Measurements from ENCODE around the gene NRK. TPM values are rescaled to one million over a fixed set of nuclear protein-coding genes. Genes with fewer than 3 reads are reported as not detected.
"Not testable (repeated sequence)": the region's sequence is repeated elsewhere in the genome, so short reads cannot be mapped to it uniquely, and the experiment has no call there.

NRK gene
- total and polyA plus RNA-seq, 9 of the 15 experiments (the other 6 are each of a cell fraction or from before 2014, with no cell fraction given): 0.07 TPM; not detected in 8

DNA sequence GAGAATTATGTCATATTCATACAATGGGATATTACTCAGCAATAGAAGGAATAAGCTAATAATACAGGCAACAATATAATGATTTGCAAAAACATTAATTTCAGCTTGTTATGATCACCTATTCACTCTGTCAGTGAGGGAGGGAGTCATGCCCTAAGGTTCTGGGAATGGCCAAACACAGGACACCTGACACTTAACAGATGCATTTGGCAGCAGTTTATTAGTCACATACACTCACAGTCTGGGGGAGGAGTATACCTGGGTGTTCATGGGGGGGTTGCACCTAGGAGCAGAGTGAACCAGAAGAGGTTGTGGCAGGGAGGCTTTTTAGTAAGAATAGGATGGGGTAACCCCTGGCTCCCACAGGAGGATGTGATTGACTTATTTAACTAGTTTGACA lies 177.9 kb downstream of the NRK start:
- H3K4me1 ChIP-seq (replicated peaks in 1 of 2; ENCODE audit: control insufficient read depth in 2 of 2, insufficient read depth in 2 of 2, low read length in 2 of 2): no peaks in the 10 kb centered on the region
- H2AFZ ChIP-seq (ENCODE audit: low read depth, low read length): no peak overlapping the region
- no peak for TF ChIP-seq ATF2 (CRISPR knock-in tag; IDR thresholded peaks at IDR 0.05)
- TF ChIP-seq ZNF253 (CRISPR knock-in tag; conservative IDR thresholded peaks at IDR 0.05): no peak
- TF ChIP-seq PHF8 (IDR thresholded peaks at IDR 0.05; ENCODE audit: borderline replicate concordance, low read length): no peak
- FAIRE-seq (no peak), DNase-seq (ENCODE audit: extremely low read depth in 1 of 4, low spot score in 3 of 4) (no peak), ATAC-seq (no peak)
- H3K27ac ChIP-seq (ENCODE audit: extremely low read depth, low read depth, low read length): no peak overlapping the region
- H3K4me3 ChIP-seq: no peak overlapping the region
- no peaks in the 10 kb centered on the region for H3K9me3 ChIP-seq (replicated peaks; ENCODE audit: control insufficient read depth, insufficient read depth, low read depth, low read length)
- no peak overlapping the region for H3K4me2 ChIP-seq (ENCODE audit: insufficient read depth, low read length)
- H3K9ac ChIP-seq (ENCODE audit: insufficient read depth in 1 of 2, low read depth in 2 of 2, low read length in 2 of 2): no peak overlapping the region
- CTCF ChIA-PET (ENCODE audit: low intra/inter-chr PET ratio): no interaction called here
- H3K27me3 ChIP-seq (ENCODE audit: control insufficient read depth in 2 of 2, insufficient read depth in 2 of 2, low read length in 2 of 2): no peaks in the 10 kb centered on the region
- H3K9me1 ChIP-seq (ENCODE audit: control insufficient read depth, insufficient read depth, low read length): no peaks in the 10 kb centered on the region
- POLR2A ChIA-PET: no interaction called here
- H3K36me3 ChIP-seq (ENCODE audit: control insufficient read depth, insufficient read depth, low read length): no peaks in the 10 kb centered on the region
- no peaks in the 10 kb centered on the region for H3K79me2 ChIP-seq (ENCODE audit: control insufficient read depth, insufficient read depth, low read length)
- intact Hi-C loops (cut with micrococcal nuclease) (no loop called here), in situ Hi-C loops (cut with MboI) (no loop called here)
- no TSS peak for BruUV-seq (replicated peaks)
- no peaks in the 10 kb centered on the region for H4K20me1 ChIP-seq (replicated peaks; ENCODE audit: control insufficient read depth, insufficient read depth, low read length)

- H3K9me1 ChIP-seq (ENCODE audit: control insufficient read depth, insufficient read depth, low read length); ATAC-seq; H3K79me2 ChIP-seq (ENCODE audit: control insufficient read depth, insufficient read depth, low read length); H3K36me3 ChIP-seq (ENCODE audit: control insufficient read depth, insufficient read depth, low read length); H4K20me1 ChIP-seq (replicated peaks; ENCODE audit: control insufficient read depth, insufficient read depth, low read length); POLR2A ChIA-PET; BruUV-seq (replicated peaks); H3K4me3 ChIP-seq; DNase-seq (ENCODE audit: extremely low read depth in 1 of 4, low spot score in 3 of 4); H3K9ac ChIP-seq (ENCODE audit: insufficient read depth in 1 of 2, low read depth in 2 of 2, low read length in 2 of 2); intact Hi-C loops (cut with micrococcal nuclease); H3K27ac ChIP-seq (ENCODE audit: extremely low read depth, low read depth, low read length); FAIRE-seq; H2AFZ ChIP-seq (ENCODE audit: low read depth, low read length); H3K4me1 ChIP-seq (replicated peaks in 1 of 2; ENCODE audit: control insufficient read depth in 2 of 2, insufficient read depth in 2 of 2, low read length in 2 of 2); H3K27me3 ChIP-seq (ENCODE audit: control insufficient read depth in 2 of 2, insufficient read depth in 2 of 2, low read length in 2 of 2); CTCF ChIA-PET (ENCODE audit: low intra/inter-chr PET ratio); H3K4me2 ChIP-seq (ENCODE audit: insufficient read depth, low read length); H3K9me3 ChIP-seq (replicated peaks; ENCODE audit: control insufficient read depth, insufficient read depth, low read depth, low read length); in situ Hi-C loops (cut with MboI): not testable (repeated sequence)
- 4% methylated on average over 4 of the region's 5 CpGs for WGBS (ENCODE audit: insufficient coverage, low coverage, missing lambda C conversion rate)
Observed at GRCh38 chrX:106000609-106001008, 178.3 kb downstream of the NRK start.

Measured in K562 (cell line).